HG03175 (cell line): Measurements from ENCODE around the gene RALGDS.

Experiments used
- ATAC-seq: cut with Tn5 transposase; IDR thresholded peaks from one replicate; pipeline ENCODE4 v1.9.1; 2021; ENCODE audit warnings: mild to moderate bottlenecking, moderate library complexity; ENCODE audit not compliant: unreplicated experiment

Gene RALGDS

GRCh38 chr9:133108794-133109641 is 12.0 kb downstream of the RALGDS start:
- no peak for ATAC-seq

DNA sequence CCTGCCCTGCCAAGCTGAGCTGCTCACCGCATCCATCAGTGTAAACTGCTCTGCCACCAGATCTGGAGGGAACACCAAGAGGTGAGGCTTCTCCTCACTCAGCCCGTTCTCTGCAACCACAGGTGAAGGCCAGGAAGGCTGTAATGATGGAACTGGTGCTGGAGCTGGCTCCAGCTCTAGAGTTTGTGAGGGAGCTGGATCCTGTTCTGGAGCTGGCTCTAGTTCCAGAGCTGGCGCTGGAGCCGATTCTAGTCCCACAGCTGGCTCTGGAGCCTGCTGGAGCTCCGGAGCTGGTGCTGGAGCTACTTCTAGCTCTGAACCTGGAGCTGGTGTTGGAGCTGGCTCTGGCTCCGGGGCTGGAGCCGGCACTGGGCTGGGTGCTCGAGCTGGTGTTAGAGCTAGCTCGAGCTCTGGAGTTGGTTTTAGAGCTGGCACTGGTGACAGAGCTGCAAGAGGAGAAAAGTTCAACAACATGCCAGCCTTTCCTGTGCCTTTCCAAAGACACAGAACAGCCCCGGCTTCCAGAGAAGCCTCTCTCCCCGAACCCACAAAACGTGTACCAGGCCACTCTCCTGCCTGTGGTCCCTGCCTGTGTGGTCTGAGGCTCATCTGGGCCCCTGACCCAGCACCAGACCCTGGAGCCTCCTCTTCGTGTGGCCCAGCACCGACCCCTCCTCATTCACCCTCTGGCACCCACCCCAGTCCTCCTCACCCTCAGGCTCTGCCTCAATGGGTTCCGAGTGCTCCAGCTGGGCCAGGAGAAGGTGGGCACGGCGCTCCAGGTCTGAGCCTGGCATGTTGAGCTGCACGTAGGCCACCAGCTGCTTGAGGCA is 12.9 kb downstream of the RALGDS start:
- ATAC-seq, result no peak

DNA sequence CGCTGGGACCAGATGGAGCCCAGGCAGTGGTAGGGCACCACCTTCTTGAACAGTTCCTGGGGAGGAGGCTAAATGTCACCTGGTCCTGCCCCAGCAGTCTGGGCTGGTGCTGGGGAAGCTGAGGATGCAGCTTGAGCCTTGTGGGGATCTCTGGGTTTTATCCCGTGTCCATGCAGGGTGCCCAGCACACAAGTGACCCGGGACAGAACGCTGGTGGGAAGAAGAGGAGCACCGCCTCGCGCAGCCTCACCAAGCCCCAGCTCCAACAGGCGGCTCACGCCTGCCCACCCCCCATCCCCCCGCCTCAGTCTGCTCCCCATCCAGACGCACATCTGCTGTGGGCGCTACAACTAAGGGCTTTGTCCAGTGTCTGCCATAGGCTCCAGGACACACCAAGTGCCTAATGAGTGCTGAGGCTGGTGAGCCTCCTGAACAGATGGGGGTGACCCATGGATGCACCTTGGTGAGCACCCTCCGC is 13.8 kb downstream of the RALGDS start:
- ATAC-seq, result no peak

DNA sequence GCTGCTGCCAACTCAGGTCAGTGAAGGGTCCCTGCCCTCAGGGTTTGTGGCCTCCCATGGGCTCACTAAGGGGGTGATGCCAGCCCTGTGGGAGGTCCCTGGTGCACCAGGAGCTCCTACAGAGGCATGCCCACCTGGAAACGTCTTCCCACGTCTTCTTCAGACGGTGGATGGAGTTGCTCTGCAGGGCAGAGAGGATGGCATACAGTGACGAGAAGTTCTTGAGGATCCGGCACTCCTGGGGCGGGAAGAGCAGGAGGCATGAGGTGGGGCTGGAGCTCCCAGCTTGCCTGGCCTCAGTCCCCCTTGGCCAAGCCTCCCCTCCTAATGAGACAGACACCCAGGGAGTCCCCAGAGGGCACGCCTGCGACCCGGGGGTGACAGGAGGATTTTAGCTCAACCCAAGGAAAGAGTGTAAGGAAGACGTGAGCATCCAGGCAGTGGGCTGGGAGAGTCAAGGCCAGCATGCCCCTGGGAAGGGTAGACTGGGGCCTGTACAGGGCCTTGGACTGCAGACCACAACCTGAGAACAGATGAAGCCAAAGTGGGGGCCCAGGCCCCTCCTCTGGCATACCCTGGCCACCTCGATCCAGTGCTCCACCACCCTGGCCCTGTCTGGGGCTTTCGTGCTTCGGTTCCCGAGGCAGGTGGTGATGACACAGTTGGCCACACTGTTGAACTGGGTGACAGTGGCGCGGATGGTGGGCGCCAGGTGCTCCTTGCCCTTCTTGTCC is 14.4 kb downstream of the RALGDS start:
- ATAC-seq, result no peak

- ATAC-seq, result no peak
Measured at GRCh38 chr9:133105461-133105770, 15.6 kb downstream of the RALGDS start.

DNA sequence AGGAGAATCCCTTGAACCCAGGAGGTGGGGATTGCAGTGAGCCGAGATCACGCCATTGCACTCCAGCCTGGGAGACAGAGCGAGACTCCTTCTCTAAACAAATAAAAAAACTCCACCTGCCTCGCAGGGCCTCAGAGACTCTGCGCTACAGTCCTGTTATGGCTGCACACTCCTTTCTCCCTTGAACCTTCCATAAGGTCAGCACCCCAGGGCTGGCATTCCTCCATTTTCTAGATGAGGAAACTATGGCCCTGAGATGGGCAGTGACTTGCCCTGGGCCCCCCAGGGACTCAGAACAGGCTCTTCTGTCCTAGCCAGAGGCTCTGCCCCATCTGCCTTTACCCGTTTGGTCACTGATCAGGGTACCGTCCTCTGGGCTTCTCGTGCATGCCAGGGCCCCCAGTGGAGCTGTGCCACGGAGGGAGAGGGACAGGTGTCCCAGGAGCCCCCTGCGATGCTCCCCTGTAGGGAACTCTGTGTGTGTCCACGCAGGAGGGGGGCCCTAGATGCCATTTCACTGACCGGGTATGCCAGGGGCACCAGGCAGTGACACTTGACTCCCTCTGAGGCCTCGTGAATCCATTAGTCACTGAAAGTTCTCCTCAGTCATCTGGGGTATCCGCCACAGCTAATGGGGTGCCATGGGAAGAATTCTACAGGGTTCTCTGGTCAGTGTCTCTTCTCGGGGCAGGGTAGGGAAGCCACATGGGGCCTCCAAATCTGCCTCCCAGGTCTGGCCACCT is 16.2 kb downstream of the RALGDS start:
- ATAC-seq, result no peak

DNA sequence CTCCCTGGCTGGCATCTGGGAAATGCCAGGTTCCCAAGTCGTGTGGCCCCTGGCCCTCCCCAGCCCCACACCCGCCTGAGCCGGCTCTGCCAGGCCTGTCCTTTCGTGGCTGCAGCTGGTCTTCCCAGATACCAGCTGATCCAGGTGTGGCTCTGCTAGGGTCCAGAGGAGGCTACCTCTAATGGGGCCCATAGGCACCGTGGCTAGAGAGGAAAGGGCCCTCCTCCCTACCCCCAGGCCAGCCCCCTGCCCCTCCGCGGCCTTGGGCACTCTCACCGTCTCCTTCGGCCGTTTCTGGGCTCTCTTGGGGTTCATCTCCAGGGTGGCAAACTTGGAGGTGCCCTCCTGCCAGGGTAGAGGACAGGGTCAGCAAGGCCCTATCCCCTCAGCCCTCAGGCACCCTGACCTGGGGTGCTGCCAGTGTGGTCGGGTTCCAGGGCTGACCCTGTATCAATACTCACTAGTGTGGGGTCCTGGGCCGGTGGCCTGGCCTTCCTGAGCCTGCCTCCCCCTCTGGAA is 17.0 kb downstream of the RALGDS start:
- ATAC-seq, result no peak

DNA sequence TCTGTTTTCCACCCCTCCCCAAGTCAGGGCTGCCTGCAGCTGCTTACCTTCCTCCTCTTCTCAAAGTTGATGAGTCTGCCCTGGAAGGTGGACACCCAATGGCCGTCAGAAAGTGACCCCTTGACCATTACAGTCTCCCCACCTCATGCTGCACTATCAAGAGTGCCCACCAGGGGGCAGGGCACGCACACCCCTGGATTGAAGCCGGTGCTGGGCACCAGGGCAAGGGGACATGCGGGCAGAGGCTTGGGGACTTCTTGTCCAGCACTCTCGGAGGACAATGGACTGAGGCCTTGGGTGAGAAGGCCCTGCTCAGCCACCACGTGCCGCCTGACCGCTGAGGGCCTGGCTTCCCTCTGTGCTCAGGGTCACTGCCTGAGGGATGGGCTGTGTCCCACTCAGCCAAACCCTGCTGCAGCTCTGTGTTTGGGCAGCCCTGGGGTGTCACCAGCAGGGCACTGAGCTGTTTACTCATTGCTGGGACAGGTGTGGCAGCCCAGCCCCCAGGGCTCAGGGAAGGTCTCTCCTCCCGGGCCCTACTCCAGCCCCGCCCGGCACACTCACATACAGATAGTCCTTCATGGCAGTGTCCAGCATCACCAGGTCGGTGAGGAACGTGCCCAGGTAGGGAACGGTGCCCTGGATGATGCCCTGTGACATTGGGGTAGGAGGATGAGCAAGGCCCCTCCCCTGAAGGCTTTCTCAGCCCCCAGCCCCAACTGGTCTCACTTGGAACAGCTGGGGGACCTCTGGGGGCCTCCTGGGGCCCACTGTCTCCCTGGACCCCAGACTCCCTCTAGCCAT is 17.7 kb downstream of the RALGDS start:
- ATAC-seq, result no peak

DNA sequence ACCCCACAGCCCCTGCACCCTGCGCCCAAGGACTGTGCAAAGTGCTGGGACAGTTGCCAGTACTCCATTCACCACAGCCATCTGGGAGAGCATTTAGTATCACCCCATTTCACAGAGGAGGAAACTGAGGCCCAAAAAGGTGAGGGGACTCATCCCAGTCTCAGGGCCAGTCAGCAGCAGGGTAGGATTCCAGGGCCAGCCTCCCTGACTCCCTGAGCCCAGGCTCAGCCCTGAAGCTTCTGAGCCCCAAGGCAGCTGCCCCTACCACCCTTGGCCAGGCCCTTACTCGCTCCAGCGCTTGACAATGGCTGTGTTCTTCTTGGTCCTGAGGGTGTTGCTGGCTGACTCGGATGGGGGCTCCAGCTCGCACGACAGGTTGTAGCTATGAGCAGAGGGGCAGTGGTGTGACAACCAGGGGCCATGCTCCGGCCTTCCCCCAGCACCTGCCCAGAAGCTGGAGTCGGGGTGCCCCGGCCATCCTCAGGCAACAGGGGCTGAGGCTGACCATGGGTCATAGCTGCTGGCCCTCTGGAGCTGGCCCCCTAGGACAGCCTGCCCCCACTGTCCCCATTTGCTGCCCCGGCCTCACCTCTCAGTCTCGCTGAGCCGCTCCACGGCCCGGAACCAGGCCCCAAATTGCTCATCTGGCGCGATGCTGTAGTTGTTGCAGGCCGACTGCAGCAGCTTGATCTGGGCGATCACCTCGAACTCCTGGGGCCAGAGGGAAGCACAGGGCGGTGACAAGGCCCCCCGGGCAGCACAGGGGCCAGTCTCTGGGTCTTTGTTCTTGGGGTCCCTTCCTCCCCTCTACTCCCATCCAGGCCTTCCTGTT is 18.6 kb downstream of the RALGDS start:
- no peak for ATAC-seq

DNA sequence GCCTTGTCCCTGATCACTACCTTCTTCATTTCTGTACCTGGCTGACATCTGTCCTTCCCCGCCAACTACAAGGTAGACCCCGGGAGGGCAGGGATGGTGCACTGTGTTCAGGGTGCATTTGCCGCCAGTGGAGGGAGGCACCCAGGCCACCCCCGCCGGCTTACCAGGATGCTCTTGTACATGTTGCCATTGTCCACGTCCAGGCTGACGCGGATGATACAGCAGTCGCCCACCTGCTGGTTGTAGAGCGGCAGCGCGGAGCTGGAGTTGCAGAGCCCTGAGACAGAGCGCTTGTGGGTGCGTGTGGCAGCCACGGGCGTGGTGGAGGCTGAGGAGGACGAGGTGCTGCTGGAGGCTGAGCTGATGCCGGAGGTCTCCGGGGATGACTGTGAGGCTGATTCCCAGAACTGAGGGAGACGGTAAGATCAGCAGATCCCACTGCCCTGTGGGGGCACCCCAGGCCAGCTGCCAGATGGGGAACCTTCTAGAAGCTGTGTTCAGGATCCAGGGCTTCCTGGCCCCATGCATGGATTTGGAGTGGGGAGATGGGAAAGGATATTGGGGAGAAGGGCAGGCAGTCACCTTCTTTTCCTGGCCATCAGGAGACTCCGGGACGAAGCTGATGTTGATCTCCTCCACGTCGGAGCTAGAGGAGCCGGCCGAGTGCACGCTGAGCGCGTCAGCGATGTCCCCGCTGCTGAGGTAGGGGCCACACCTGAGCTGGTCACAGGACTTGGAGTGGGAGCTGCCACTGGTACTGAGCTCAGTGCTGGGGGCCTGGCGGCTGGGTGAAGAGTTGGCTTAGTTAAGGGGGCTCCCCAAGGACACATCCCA is 19.5 kb downstream of the RALGDS start:
- ATAC-seq, result no peak

GRCh38 chr9:133100506-133101355 is 20.3 kb downstream of the RALGDS start:
- no peak for ATAC-seq

DNA sequence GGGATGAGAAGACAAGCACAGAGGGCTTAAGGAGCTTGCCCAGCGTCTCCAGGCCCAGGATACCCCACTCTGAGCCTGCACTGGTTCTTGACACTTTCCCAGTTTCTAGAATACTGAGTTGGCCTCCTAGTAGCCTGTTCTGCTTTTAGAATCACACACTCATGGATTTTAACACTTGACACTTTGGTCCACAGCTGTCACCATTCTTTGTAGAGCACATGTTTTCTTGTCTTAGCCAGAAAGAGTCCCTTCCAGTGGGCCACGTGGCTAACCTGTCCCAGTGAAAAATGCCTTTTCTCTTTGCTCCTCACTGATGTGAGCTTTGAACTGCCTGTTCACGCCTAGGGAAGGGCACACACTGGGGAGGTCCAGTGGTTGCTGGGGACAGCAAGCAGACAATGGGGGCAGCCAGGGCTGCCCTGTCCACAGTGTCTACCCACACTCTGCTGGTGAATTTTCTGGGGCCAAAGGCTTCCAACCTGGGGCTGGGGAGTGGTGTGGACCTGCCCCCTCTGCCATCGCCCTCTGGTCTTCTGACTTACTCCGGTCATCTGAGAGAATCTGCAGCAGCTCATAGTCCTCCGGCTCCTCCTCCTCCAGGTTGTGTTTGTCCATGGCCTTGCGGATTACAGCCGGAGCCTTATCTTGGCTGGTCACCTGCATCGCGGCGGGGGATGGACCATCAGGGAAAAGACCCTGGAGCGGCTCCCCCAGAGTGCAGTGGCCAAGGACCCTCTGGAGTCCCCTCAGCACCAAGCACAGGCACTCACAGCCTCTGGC is 21.1 kb downstream of the RALGDS start:
- ATAC-seq, result no peak

DNA sequence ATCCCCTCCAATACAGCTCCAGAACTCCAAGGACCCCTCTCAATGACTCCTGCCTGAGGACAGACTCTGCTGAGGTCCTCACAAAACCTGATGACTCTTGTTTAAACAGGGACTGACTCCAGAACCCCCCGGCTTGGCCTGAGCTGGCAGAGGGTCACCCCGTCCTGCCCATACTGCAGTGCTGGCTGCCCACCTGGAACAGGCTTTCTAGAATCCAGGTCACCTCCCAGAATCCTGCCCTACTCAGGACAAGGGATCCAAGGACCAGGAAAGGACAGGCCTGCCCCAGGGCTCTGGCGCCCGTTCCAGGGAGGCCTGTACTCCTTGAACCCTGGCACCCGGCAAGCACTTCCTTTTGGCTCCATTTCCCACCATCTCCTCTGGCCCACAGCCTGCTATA is 22.2 kb downstream of the RALGDS start:
- ATAC-seq, result no peak

- no peak for ATAC-seq
Measured at GRCh38 chr9:133098104-133098754, 22.8 kb downstream of the RALGDS start.

- no peak for ATAC-seq
Measured at GRCh38 chr9:133094842-133095393, 26.1 kb downstream of the RALGDS start.
